OCI-LY7 (cell line): ENCODE results near the gene CREB1.

Experiments
- EZH2phosphoT487 ChIP-seq: fragments of 200-600 bp; sonication (generic); IDR thresholded peaks from 2 replicates; pipeline ENCODE4 v1.6.1; 2018; ENCODE audit warnings: low read depth, borderline replicate concordance, mild to moderate bottlenecking, mixed run types, antibody characterized with exemption, low read length, moderate library complexity, mixed read lengths
- TF ChIP-seq, protein P1 (sequence below): fragments of 200-600 bp; sonication (generic); conservative IDR thresholded peaks from 2 replicates; pipeline ENCODE4 v1.5.1; 2014; ENCODE audit warnings: mild to moderate bottlenecking, antibody characterized with exemption, low read length, moderate library complexity, mixed read lengths

DNA sequence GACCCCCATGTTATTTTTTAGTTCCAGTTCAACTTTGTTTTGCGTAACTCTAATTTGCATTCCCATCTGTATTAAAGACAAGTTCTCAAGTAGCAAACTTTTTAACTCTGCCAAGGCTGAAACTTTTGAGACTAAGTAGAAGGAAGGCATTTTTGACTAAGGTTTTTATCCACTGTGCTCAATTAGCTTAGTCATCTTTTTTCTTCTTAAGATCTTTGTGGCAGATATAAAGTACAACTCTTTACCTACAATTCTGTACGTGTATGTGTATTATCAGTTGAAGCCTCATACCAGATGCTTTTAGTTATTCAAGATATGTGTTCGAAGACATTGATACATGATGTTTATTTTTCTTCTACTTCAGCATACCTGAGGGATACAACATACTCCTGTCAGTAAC lies 41.6 kb downstream of the CREB1 start:
- TF ChIP-seq, protein P1, sequence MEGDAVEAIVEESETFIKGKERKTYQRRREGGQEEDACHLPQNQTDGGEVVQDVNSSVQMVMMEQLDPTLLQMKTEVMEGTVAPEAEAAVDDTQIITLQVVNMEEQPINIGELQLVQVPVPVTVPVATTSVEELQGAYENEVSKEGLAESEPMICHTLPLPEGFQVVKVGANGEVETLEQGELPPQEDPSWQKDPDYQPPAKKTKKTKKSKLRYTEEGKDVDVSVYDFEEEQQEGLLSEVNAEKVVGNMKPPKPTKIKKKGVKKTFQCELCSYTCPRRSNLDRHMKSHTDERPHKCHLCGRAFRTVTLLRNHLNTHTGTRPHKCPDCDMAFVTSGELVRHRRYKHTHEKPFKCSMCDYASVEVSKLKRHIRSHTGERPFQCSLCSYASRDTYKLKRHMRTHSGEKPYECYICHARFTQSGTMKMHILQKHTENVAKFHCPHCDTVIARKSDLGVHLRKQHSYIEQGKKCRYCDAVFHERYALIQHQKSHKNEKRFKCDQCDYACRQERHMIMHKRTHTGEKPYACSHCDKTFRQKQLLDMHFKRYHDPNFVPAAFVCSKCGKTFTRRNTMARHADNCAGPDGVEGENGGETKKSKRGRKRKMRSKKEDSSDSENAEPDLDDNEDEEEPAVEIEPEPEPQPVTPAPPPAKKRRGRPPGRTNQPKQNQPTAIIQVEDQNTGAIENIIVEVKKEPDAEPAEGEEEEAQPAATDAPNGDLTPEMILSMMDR = no peak
- no peak for TF ChIP-seq EZH2phosphoT487
